Mesenchymal stem cell (in vitro differentiated cells and primary cell): ENCODE results near the gene C3.

Experiments
- DNase-seq: peaks from one replicate; pipeline ENCODE4 v3.0.0-alpha.2; 2013
- H2AFZ ChIP-seq: one replicate; pipeline ENCODE4 v1.6.1; 2013; ENCODE audit warnings: low read depth, mild to moderate bottlenecking, control low read depth, inconsistent platforms, low read length, moderate library complexity
- H2AK5ac ChIP-seq: 2 replicates; pipeline ENCODE4 v1.6.1; 2013; ENCODE audit warnings: low read length, moderate library complexity, mild to moderate bottlenecking, inconsistent platforms; ENCODE audit not compliant: severe bottlenecking
- H2BK120ac ChIP-seq: one replicate; pipeline ENCODE4 v1.6.1; 2013; ENCODE audit warnings: low read depth, mild to moderate bottlenecking, inconsistent platforms, low read length, moderate library complexity
- H2BK12ac ChIP-seq, 2 experiments: one replicate each; pipeline ENCODE4 v1.6.1; 2013; ENCODE audit warnings: inconsistent platforms in 2 of 2, low read length in 2 of 2, mild to moderate bottlenecking in 2 of 2, moderate library complexity in 2 of 2, control low read depth in 1 of 2
- H2BK15ac ChIP-seq: one replicate; pipeline ENCODE4 v1.6.1; 2013; ENCODE audit warnings: mild to moderate bottlenecking, low read depth, inconsistent platforms; ENCODE audit not compliant: poor library complexity, severe bottlenecking
- H2BK5ac ChIP-seq: 2 replicates; pipeline ENCODE4 v1.6.1; 2013; ENCODE audit warnings: low read depth, mild to moderate bottlenecking, low read length, control low read depth, inconsistent platforms; ENCODE audit not compliant: poor library complexity, severe bottlenecking
- H3K14ac ChIP-seq, 2 experiments: one replicate each; pipeline ENCODE4 v1.6.1; 2013; ENCODE audit warnings: inconsistent platforms in 2 of 2, low read length in 2 of 2, control low read depth in 1 of 2, mild to moderate bottlenecking in 1 of 2, moderate library complexity in 1 of 2
- H3K18ac ChIP-seq, 2 experiments: one replicate each; pipeline ENCODE4 v1.6.1; 2013; ENCODE audit warnings: inconsistent platforms in 2 of 2, low read length in 2 of 2, control low read depth in 1 of 2, low read depth in 1 of 2, mild to moderate bottlenecking in 1 of 2
- H3K23ac ChIP-seq, 2 experiments: one replicate each; pipeline ENCODE4 v1.6.1; 2013; ENCODE audit warnings: inconsistent platforms in 2 of 2, low read length in 2 of 2, mild to moderate bottlenecking in 2 of 2, moderate library complexity in 2 of 2, control low read depth in 1 of 2
- H3K27ac ChIP-seq: 2 replicates; pipeline ENCODE4 v1.5.1; 2013; ENCODE audit warnings: mild to moderate bottlenecking, moderate library complexity, low read length, control low read depth, inconsistent platforms; ENCODE audit not compliant: poor library complexity, severe bottlenecking
- H3K27me3 ChIP-seq, 2 experiments: 2 replicates each; pipeline versions ENCODE4 v1.6.1 to v1.7.0; 2013; ENCODE audit warnings: low read length in 2 of 2, mild to moderate bottlenecking in 2 of 2, moderate library complexity in 2 of 2, control low read depth in 1 of 2, inconsistent platforms in 1 of 2; ENCODE audit not compliant: control insufficient read depth in 1 of 2, insufficient read depth in 1 of 2
- H3K36me3 ChIP-seq, 2 experiments: 2 replicates each; pipeline versions ENCODE4 v1.6.1 to v1.7.0; 2013; ENCODE audit warnings: low read length in 2 of 2, control low read depth in 1 of 2, inconsistent platforms in 1 of 2, low read depth in 1 of 2, mild to moderate bottlenecking in 1 of 2; ENCODE audit not compliant: insufficient read depth in 2 of 2, control insufficient read depth in 1 of 2
- H3K4ac ChIP-seq, 2 experiments: one replicate each; pipeline ENCODE4 v1.6.1; 2013; ENCODE audit warnings: inconsistent platforms in 2 of 2, low read length in 2 of 2, mild to moderate bottlenecking in 2 of 2, moderate library complexity in 2 of 2, control low read depth in 1 of 2, low read depth in 1 of 2
- H3K4me1 ChIP-seq: 2 replicates; pipeline ENCODE4 v1.6.1; 2013; ENCODE audit warnings: low read depth, low read length, control low read depth; ENCODE audit not compliant: control insufficient read depth, insufficient read depth
- H3K4me2 ChIP-seq: 2 replicates; pipeline ENCODE4 v1.6.1; 2013; ENCODE audit warnings: low read length, mild to moderate bottlenecking, inconsistent platforms; ENCODE audit not compliant: poor library complexity, severe bottlenecking
- H3K4me3 ChIP-seq, 2 experiments: 2 replicates each; pipeline versions ENCODE4 v1.5.1 to v1.7.0; 2013; ENCODE audit warnings: low read length in 2 of 2, mild to moderate bottlenecking in 2 of 2, control low read depth in 1 of 2, low read depth in 1 of 2; ENCODE audit not compliant: insufficient read depth in 1 of 2
- H3K79me1 ChIP-seq: replicated peaks from 2 replicates; pipeline ENCODE4 v1.6.1; 2013; ENCODE audit warnings: mild to moderate bottlenecking, control low read depth, low read length, inconsistent platforms; ENCODE audit not compliant: poor library complexity, severe bottlenecking
- H3K9ac ChIP-seq: 2 replicates; pipeline ENCODE4 v1.7.0; 2013; ENCODE audit warnings: mild to moderate bottlenecking, low read length, moderate library complexity
- H3K9me3 ChIP-seq: 2 replicates; pipeline ENCODE4 v1.7.0; 2013; ENCODE audit warnings: mild to moderate bottlenecking, low read length; ENCODE audit not compliant: control insufficient read depth
- H4K8ac ChIP-seq: one replicate; pipeline ENCODE4 v1.6.1; 2013; ENCODE audit warnings: inconsistent platforms, mild to moderate bottlenecking, low read length, moderate library complexity
- H4K91ac ChIP-seq: one replicate; pipeline ENCODE4 v1.6.1; 2013; ENCODE audit warnings: mild to moderate bottlenecking, low read length, inconsistent platforms
- WGBS: methylation state at CpG from one replicate; pipeline ENCODE4 v1.1.7; 2013; ENCODE audit warnings: mixed read lengths; 5-methylcytosine and 5-hydroxymethylcytosine counted together

Gene C3

DNA sequence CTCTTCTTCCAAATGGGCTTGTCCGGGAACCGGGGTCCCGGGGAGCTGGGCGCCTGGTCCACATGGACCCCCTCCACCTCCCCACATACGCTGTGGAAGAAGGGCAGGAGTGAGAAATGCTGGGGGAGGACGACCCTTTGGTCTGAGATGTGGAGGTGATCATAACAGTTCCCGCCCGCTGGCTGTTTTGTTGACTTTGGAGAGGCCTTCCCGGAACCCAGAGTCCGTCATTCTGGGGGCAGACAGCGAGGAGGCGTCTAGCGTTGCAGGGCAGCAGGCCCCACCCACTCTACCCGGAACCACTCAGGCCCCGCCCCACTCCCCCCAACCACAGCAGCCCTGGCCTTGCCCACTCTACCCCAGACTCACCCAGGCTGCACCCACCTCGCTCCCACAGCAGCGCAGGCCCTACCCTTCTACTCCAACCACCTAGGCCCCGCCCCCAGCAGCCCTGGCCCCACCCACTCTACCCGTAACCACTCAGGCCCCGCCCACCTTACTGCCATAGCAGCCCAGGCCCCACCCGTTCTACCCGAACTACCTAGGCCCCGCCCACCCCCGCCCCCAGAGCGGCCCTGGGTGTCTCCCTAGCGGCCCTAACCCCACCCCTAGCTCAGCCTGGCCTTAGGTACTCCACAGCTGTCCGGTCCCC, 9.8 kb upstream of the C3 start:
- no peak overlapping the region for H3K14ac ChIP-seq
- H2BK120ac ChIP-seq, result no peak overlapping the region
- H4K8ac ChIP-seq, result no peak overlapping the region
- no peak overlapping the region for H3K4ac ChIP-seq
- DNase-seq, result no peak
- no peak overlapping the region for H2BK15ac ChIP-seq
- H3K18ac ChIP-seq, result no peak overlapping the region
- H3K9ac ChIP-seq, result no peak overlapping the region
- H2BK5ac ChIP-seq, result peak overlapping the region; percentile 35
- peaks cover 39 to 51% of the 10 kb centered on the region in 2 experiments for H3K36me3 ChIP-seq
- no peak overlapping the region for H4K91ac ChIP-seq
- no peaks in the 10 kb centered on the region for H3K9me3 ChIP-seq
- no peak overlapping the region for H3K4me3 ChIP-seq
- H3K23ac ChIP-seq, result no peak overlapping the region
- 81% methylated on average over 19 of the region's 27 CpGs for WGBS
- H2AK5ac ChIP-seq, result no peak overlapping the region
- H2AFZ ChIP-seq, result no peak overlapping the region
- no peak overlapping the region for H3K27ac ChIP-seq
- H3K79me1 ChIP-seq, result peaks cover 21% of the 10 kb centered on the region
- peaks cover 25% of the 10 kb centered on the region for H3K4me1 ChIP-seq
- H3K27me3 ChIP-seq, result no peaks in the 10 kb centered on the region
- no peak overlapping the region for H3K4me2 ChIP-seq
- no peak overlapping the region for H2BK12ac ChIP-seq

DNA sequence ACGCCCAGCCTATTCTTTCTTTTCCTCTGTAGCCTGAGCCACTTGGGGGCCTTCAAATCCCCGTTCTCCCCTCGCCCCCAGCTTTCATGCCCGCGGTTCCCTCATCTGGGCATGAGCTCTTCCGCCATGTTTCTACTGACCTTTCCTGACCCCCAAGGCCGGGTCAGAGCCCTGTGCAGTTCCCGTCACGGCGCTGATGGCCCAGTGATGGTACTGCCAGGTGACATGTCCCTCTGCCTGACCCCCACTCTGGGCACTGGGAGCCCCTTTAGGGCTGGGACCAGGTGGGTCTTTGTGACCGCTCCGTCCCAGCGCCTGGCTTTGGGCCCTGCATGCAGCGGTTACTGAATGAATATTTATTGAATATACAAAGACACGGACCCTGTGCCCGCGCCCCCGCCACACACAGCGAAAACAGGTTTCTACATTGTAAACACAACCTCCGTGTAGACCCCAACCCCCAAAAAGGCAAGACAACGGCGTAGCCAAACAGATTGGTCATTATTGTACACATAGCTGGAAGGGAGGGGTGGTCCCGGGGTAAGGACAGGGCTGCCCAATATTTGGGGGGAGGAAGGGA, 9.2 kb upstream of the C3 start:
- Histone ChIP-seq H2BK5ac (no peak overlapping the region), H3K23ac (no peak overlapping the region), H2AK5ac (no peak overlapping the region), H2BK12ac (no peak overlapping the region), H3K36me3 (peaks cover 35 to 51% of the 10 kb centered on the region in 2 experiments), H3K79me1 (peaks cover 19% of the 10 kb centered on the region), H4K91ac (no peak overlapping the region), H3K4me1 (peaks cover 29% of the 10 kb centered on the region), H3K4ac (no peak overlapping the region), H3K14ac (no peak overlapping the region), H2BK120ac (no peak overlapping the region), H3K4me3 (no peak overlapping the region), H3K9ac (no peak overlapping the region), H3K18ac (no peak overlapping the region), H2BK15ac (no peak overlapping the region), H2AFZ (no peak overlapping the region), H3K9me3 (no peaks in the 10 kb centered on the region), H3K27ac (no peak overlapping the region), H4K8ac (no peak overlapping the region), H3K27me3 (no peaks in the 10 kb centered on the region), H3K4me2 (no peak overlapping the region)
- 96% methylated on average over 23 of the region's 23 CpGs for WGBS
- no peak for DNase-seq

DNA sequence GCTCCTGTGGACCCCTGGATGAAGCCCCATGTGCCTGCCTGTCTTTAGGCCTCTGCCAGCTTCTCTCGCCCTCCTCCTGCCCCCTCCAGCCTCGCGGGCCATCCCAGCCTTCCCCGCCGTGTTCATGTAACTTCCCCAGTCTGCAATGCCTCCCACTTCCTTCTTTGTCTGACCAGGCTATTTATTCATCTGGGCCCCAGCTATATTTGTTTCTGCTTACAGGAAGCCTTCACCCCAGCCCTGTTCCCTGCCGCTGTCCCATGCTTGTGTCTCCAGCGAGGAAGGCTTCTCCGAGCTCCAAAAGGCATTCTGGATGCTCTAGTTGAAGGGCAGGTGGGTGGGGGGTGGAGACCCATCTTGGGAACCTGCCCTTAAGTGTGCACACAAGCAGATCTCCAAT, 7.9 kb upstream of the C3 start:
- Histone ChIP-seq H3K79me1 (peaks cover 14% of the 10 kb centered on the region), H2BK5ac (no peak overlapping the region), H3K9me3 (no peaks in the 10 kb centered on the region), H2AK5ac (no peak overlapping the region), H3K4ac (no peak overlapping the region), H2BK12ac (no peak overlapping the region), H3K27ac (no peak overlapping the region), H3K4me3 (no peak overlapping the region), H2BK120ac (no peak overlapping the region), H3K4me1 (peaks cover 21% of the 10 kb centered on the region), H3K4me2 (no peak overlapping the region), H3K27me3 (no peaks in the 10 kb centered on the region), H2AFZ (no peak overlapping the region), H3K36me3 (peaks cover 28 to 39% of the 10 kb centered on the region in 2 experiments), H3K23ac (no peak overlapping the region), H4K8ac (no peak overlapping the region), H2BK15ac (no peak overlapping the region), H3K18ac (no peak overlapping the region), H4K91ac (no peak overlapping the region), H3K9ac (no peak overlapping the region), H3K14ac (no peak overlapping the region)
- no peak for DNase-seq
- 77% methylated on average over 8 of the region's 8 CpGs for WGBS

DNA sequence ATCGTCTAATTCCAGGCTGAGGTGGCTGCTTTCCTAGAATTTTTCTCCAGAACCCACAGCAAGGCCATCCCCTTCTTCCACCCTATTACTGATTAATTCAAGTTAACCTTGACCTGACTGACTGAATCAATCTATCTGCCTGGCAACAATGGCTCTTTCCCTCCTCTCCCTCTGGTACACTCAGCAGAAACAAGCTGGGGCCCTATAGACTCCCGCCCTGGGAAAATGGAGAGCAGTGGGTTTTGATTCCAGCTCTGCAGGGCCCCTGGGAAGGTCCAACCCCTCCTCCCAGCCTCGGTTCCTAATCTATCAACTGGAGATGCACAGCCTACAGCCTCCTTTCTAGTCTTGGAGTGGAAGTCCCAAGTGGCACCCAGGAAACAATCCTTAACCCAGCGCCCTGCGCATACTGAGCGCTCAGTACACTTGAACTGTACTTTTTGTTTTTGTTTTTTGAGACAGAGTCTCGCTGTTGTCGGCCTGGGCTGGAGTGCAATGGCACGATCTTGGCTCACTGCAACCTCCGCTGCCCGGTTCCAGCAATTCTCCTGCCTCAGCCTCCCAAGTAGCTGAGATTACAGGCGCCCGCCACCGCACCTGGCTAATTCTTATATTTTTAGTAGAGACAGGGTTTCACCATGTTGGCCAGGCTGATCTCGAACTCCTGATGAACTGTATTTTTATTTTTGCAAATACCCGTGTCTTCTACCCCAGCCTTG, 5.2 kb upstream of the C3 start:
- Histone ChIP-seq H3K23ac (no peak overlapping the region), H3K4ac (no peak overlapping the region), H2BK120ac (no peak overlapping the region), H3K14ac (no peak overlapping the region), H3K4me1 (peaks cover 23% of the 10 kb centered on the region), H2BK15ac (no peak overlapping the region), H3K4me2 (peak overlapping the region; percentile 20), H2BK12ac (no peak overlapping the region), H2AK5ac (peak overlapping the region; percentile 82), H2AFZ (no peak overlapping the region), H4K8ac (no peak overlapping the region), H3K36me3 (peaks cover 6 to 12% of the 10 kb centered on the region in 2 experiments), H4K91ac (no peak overlapping the region), H3K9me3 (no peaks in the 10 kb centered on the region), H3K4me3 (no peak overlapping the region), H2BK5ac (peak overlapping the region; percentile 47), H3K27ac (peak overlapping the region; percentile 46), H3K18ac (no peak overlapping the region), H3K27me3 (no peaks in the 10 kb centered on the region), H3K79me1 (no peaks in the 10 kb centered on the region), H3K9ac (no peak overlapping the region)
- DNase-seq, result no peak
- 89% methylated on average over 14 of the region's 16 CpGs for WGBS
